CD4-positive, alpha-beta memory T cell (primary cell): ENCODE results near the gene UBASH3B. TPM values are rescaled to one million over a fixed set of nuclear protein-coding genes. Genes with fewer than 3 reads are reported as not detected.
A peak's percentile ranks its signal among the peaks of the same experiment; 100 is the strongest.

Experiments used
- CTCF ChIA-PET: fragments of 350-600 bp; sonication (Branson Sonifier 250); formaldehyde crosslinking; loops from one replicate; lab custom pipeline; 2021; ENCODE audit warnings: inconsistent platforms; ENCODE audit not compliant: partially characterized antibody; lab: Charles Lee
- POLR2A ChIA-PET: fragments of 350-600 bp; sonication (Branson Sonifier 250); formaldehyde crosslinking; loops from one replicate; lab custom pipeline; 2021; ENCODE audit not compliant: partially characterized antibody; lab: Charles Lee
- DNase-seq, 5 donors: peaks; one replicate each; pipeline versions ENCODE4 v3.0.0 to v3.0.0-alpha.2; 2020 to 2022; ENCODE audit warnings: mixed read lengths in 1 of 5
- H3K27ac ChIP-seq: one replicate; pipeline ENCODE4 v1.7.0; 2013; ENCODE audit warnings: low read depth, low read length
- H3K27me3 ChIP-seq: 2 replicates; pipeline ENCODE4 v1.7.0; 2013; ENCODE audit warnings: mild to moderate bottlenecking, low read length, moderate library complexity; ENCODE audit not compliant: insufficient read depth
- H3K36me3 ChIP-seq: 2 replicates; pipeline ENCODE4 v1.7.0; 2013; ENCODE audit warnings: mild to moderate bottlenecking, low read length, moderate library complexity; ENCODE audit not compliant: insufficient read depth
- H3K4me1 ChIP-seq: 2 replicates; pipeline ENCODE4 v1.7.0; 2013; ENCODE audit warnings: mild to moderate bottlenecking, low read length, moderate library complexity; ENCODE audit not compliant: insufficient read depth
- H3K4me3 ChIP-seq, 2 donors: one replicate each; pipeline ENCODE4 v1.7.0; 2013; ENCODE audit warnings: low read length in 2 of 2, mild to moderate bottlenecking in 1 of 2
- H3K9me3 ChIP-seq, 2 donors: one replicate each; pipeline ENCODE4 v1.7.0; 2013; ENCODE audit warnings: low read length in 2 of 2, control low read depth in 1 of 2; ENCODE audit not compliant: control insufficient read depth in 1 of 2
- H3K27ac Mint-ChIP-seq, 7 donors: one replicate each; pipeline ENCODE4 v1.8.0; 2020 to 2021; ENCODE audit warnings: mixed read lengths in 7 of 7, mild to moderate bottlenecking in 6 of 7, inconsistent platforms in 3 of 7, moderate library complexity in 3 of 7
- H3K27me3 Mint-ChIP-seq, 2 donors: one replicate each; pipeline ENCODE4 v1.8.0; 2020 to 2021; ENCODE audit warnings: mixed read lengths in 2 of 2
- H3K36me3 Mint-ChIP-seq, 2 donors: one replicate each; pipeline ENCODE4 v1.8.0; 2020 to 2021; ENCODE audit warnings: mixed read lengths in 2 of 2, inconsistent platforms in 1 of 2, mild to moderate bottlenecking in 1 of 2
- H3K4me1 Mint-ChIP-seq, 4 donors: one replicate each; pipeline ENCODE4 v1.8.0; 2020 to 2021; ENCODE audit warnings: mixed read lengths in 4 of 4, mild to moderate bottlenecking in 1 of 4
- H3K4me3 Mint-ChIP-seq, 8 donors: one replicate each; pipeline ENCODE4 v1.8.0; 2020 to 2021; ENCODE audit warnings: mixed read lengths in 8 of 8, mild to moderate bottlenecking in 7 of 8, moderate library complexity in 6 of 8, inconsistent platforms in 3 of 8
- H3K9me3 Mint-ChIP-seq, 8 donors: one replicate each; pipeline ENCODE4 v1.8.0; 2020 to 2021; ENCODE audit warnings: mixed read lengths in 8 of 8, mild to moderate bottlenecking in 5 of 8, inconsistent platforms in 3 of 8, moderate library complexity in 1 of 8
- intact Hi-C: fragments of 100-400 bp; cut with micrococcal nuclease; formaldehyde crosslinking; loops from one replicate; pipeline ENCODE4 v1.15.1; 2023
- polyA plus RNA-seq, 2 donors: library from polyadenylated mRNA; unstranded; fragments of 300-500 nt; fragmentation: Illumina TruSeq; gene quantifications; one replicate each; pipeline ENCODE4 v1.2.3, GENCODE V29; 2021
- total RNA-seq, 2 experiments: library from RNA; stranded (reverse); gene quantifications; one replicate each; pipeline ENCODE4 v1.2.3, GENCODE V29; 2021

The UBASH3B gene
- total and polyA plus RNA-seq, 4 experiments from 2014 or later, result 6.7 to 30.9 (median 20.2) TPM

GRCh38 chr11:122743949-122744348 is 88.4 kb downstream of the UBASH3B start:
- Mint-ChIP-seq H3K9me3 (no peaks in the 10 kb centered on the region), H3K27me3 (no peaks in the 10 kb centered on the region), H3K4me3 (no peak overlapping the region), H3K36me3 (peaks cover 0 to 1% of the 10 kb centered on the region in 2 donors), H3K27ac (no peak overlapping the region), H3K4me1 (peaks cover 5 to 59% (median 29%) of the 10 kb centered on the region in 4 donors)
- intact Hi-C loops, result loop anchor here (2.0 kb wide), 1 partner anchor 17 kb away; no protein-coding TSS in a partner anchor
- Histone ChIP-seq H3K4me1 (peaks cover 74% of the 10 kb centered on the region), H3K4me3 (peak overlapping the region in 1 of 2 donors; percentile 41), H3K36me3 (no peaks in the 10 kb centered on the region), H3K27me3 (no peaks in the 10 kb centered on the region), H3K27ac (peak overlapping the region; percentile 59), H3K9me3 (no peaks in the 10 kb centered on the region)
- CTCF ChIA-PET, result interaction anchor here (1.0 to 19.9 kb wide), 7 partner anchors 11 to 111 kb away, joined by 3 to 472 read pairs (median 3); partner anchors contain the start of gene UBASH3B
- DNase-seq, result peak; percentile 73 to 92 (median 78)
- POLR2A ChIA-PET, result interaction anchor here (1.0 to 9.5 kb wide), 13 partner anchors 10 to 318 kb away, joined by 3 to 131 read pairs (median 36); partner anchors contain the start of gene UBASH3B

GRCh38 chr11:122744357-122744756 is 88.8 kb downstream of the UBASH3B start:
- Mint-ChIP-seq H3K27me3 (no peaks in the 10 kb centered on the region), H3K4me1 (peaks cover 5 to 61% (median 31%) of the 10 kb centered on the region in 4 donors), H3K4me3 (no peak overlapping the region), H3K36me3 (peaks cover 0 to 1% of the 10 kb centered on the region in 2 donors), H3K27ac (no peak overlapping the region), H3K9me3 (no peaks in the 10 kb centered on the region)
- Histone ChIP-seq H3K27me3 (no peaks in the 10 kb centered on the region), H3K9me3 (no peaks in the 10 kb centered on the region), H3K4me3 (peak overlapping the region in 1 of 2 donors; percentile 41), H3K27ac (peak overlapping the region; percentile 59), H3K4me1 (peaks cover 78% of the 10 kb centered on the region), H3K36me3 (no peaks in the 10 kb centered on the region)
- ChIA-PET POLR2A (interaction anchor here (1.4 to 9.5 kb wide), 11 partner anchors 10 to 115 kb away, joined by 3 to 131 read pairs (median 50); partner anchors contain the start of gene UBASH3B), CTCF (interaction anchor here (0.6 to 19.9 kb wide), 6 partner anchors 11 to 112 kb away, joined by 3 to 472 read pairs (median 24); partner anchors contain the start of gene UBASH3B)
- DNase-seq, result no peak
- intact Hi-C loops, result loop anchor here (2.0 kb wide), 1 partner anchor 18 kb away; no protein-coding TSS in a partner anchor

GRCh38 chr11:122745111-122745510 is 89.6 kb downstream of the UBASH3B start:
- ChIA-PET POLR2A (interaction anchor here (1.1 to 9.5 kb wide), 14 partner anchors 11 to 312 kb away, joined by 3 to 131 read pairs (median 36); partner anchors contain the start of gene UBASH3B), CTCF (interaction anchor here (0.8 to 19.9 kb wide), 9 partner anchors 10 to 113 kb away, joined by 3 to 472 read pairs (median 8); partner anchors contain the start of gene UBASH3B)
- H3K27me3 ChIP-seq, result no peaks in the 10 kb centered on the region
- no peak overlapping the region for H3K4me3 ChIP-seq
- peak overlapping the region in 1 of 8 donors; percentile 22 for H3K4me3 Mint-ChIP-seq
- no peaks in the 10 kb centered on the region for H3K36me3 ChIP-seq
- intact Hi-C loops, result loop anchor here (2.0 kb wide), 1 partner anchor 18 kb away; no protein-coding TSS in a partner anchor
- H3K27ac Mint-ChIP-seq, result no peak overlapping the region
- H3K4me1 Mint-ChIP-seq, result peaks cover 5 to 56% (median 29%) of the 10 kb centered on the region in 4 donors
- no peaks in the 10 kb centered on the region for H3K27me3 Mint-ChIP-seq
- H3K36me3 Mint-ChIP-seq, result peaks cover 0 to 1% of the 10 kb centered on the region in 2 donors
- no peak for DNase-seq
- no peaks in the 10 kb centered on the region for H3K9me3 ChIP-seq
- peaks cover 79% of the 10 kb centered on the region for H3K4me1 ChIP-seq
- no peaks in the 10 kb centered on the region for H3K9me3 Mint-ChIP-seq
- H3K27ac ChIP-seq, result peak overlapping the region; percentile 59

GRCh38 chr11:122746050-122746478 is 90.5 kb downstream of the UBASH3B start:
- DNase-seq, result peak; percentile 59 to 83 (median 70)
- ChIA-PET POLR2A (interaction anchor here (1.1 to 9.5 kb wide), 16 partner anchors 10 to 316 kb away, joined by 3 to 131 read pairs (median 24); partner anchors contain the start of genes HSPA8 and UBASH3B), CTCF (interaction anchor here (0.9 to 19.9 kb wide), 12 partner anchors 9 to 114 kb away, joined by 3 to 472 read pairs (median 6); partner anchors contain the start of gene UBASH3B)
- Histone ChIP-seq H3K27me3 (no peaks in the 10 kb centered on the region), H3K4me1 (peaks cover 79% of the 10 kb centered on the region), H3K36me3 (no peaks in the 10 kb centered on the region), H3K4me3 (no peak overlapping the region), H3K9me3 (no peaks in the 10 kb centered on the region), H3K27ac (peak overlapping the region; percentile 59)
- Mint-ChIP-seq H3K4me1 (peaks cover 0 to 55% (median 32%) of the 10 kb centered on the region in 4 donors), H3K9me3 (no peaks in the 10 kb centered on the region), H3K36me3 (peaks cover 0 to 1% of the 10 kb centered on the region in 2 donors), H3K4me3 (peak overlapping the region in 5 of 8 donors; percentile 37 to 75 (median 60)), H3K27ac (peak overlapping the region in 1 of 7 donors; percentile 94), H3K27me3 (no peaks in the 10 kb centered on the region)
- intact Hi-C loops, result loop anchor here (1.0 kb wide), 1 partner anchor 49 kb away; no protein-coding TSS in a partner anchor

- peak overlapping the region; percentile 59 for H3K27ac ChIP-seq
- peaks cover 0 to 1% of the 10 kb centered on the region in 2 donors for H3K36me3 Mint-ChIP-seq
- CTCF ChIA-PET, result interaction anchor here (0.7 to 19.9 kb wide), 16 partner anchors 7 to 114 kb away, joined by 3 to 472 read pairs (median 4); partner anchors contain the start of gene UBASH3B
- intact Hi-C loops, result loop anchor here (1.0 kb wide), 1 partner anchor 49 kb away; no protein-coding TSS in a partner anchor
- DNase-seq, result no peak
- H3K4me1 ChIP-seq, result peaks cover 76% of the 10 kb centered on the region
- H3K27me3 Mint-ChIP-seq, result no peaks in the 10 kb centered on the region
- H3K9me3 ChIP-seq, result no peaks in the 10 kb centered on the region
- H3K27me3 ChIP-seq, result no peaks in the 10 kb centered on the region
- peak overlapping the region in 3 of 7 donors; percentile 15 to 94 (median 34) for H3K27ac Mint-ChIP-seq
- H3K36me3 ChIP-seq, result no peaks in the 10 kb centered on the region
- H3K4me3 ChIP-seq, result no peak overlapping the region
- H3K9me3 Mint-ChIP-seq, result no peaks in the 10 kb centered on the region
- POLR2A ChIA-PET, result interaction anchor here (1.1 to 9.5 kb wide), 15 partner anchors 9 to 315 kb away, joined by 3 to 131 read pairs (median 35); partner anchors contain the start of genes HSPA8 and UBASH3B
- H3K4me1 Mint-ChIP-seq, result peaks cover 5 to 58% (median 34%) of the 10 kb centered on the region in 4 donors
- peak overlapping the region in 6 of 8 donors; percentile 37 to 75 (median 54) for H3K4me3 Mint-ChIP-seq
Observed at GRCh38 chr11:122746611-122747244, 91.2 kb downstream of the UBASH3B start.

- Histone ChIP-seq H3K4me1 (peaks cover 70% of the 10 kb centered on the region), H3K27me3 (no peaks in the 10 kb centered on the region), H3K4me3 (no peak overlapping the region), H3K27ac (no peak overlapping the region), H3K36me3 (no peaks in the 10 kb centered on the region), H3K9me3 (no peaks in the 10 kb centered on the region)
- Mint-ChIP-seq H3K4me3 (peak overlapping the region in 1 of 8 donors; percentile 46), H3K9me3 (no peaks in the 10 kb centered on the region), H3K27me3 (no peaks in the 10 kb centered on the region), H3K36me3 (peaks cover 0 to 1% of the 10 kb centered on the region in 2 donors), H3K27ac (peak overlapping the region in 4 of 7 donors; percentile 15 to 75 (median 36)), H3K4me1 (peaks cover 10 to 56% (median 37%) of the 10 kb centered on the region in 4 donors)
- no peak for DNase-seq
- ChIA-PET CTCF (interaction anchor here (0.7 to 19.9 kb wide), 18 partner anchors 8 to 115 kb away, joined by 3 to 472 read pairs (median 5); partner anchors contain the start of gene UBASH3B), POLR2A (interaction anchor here (1.1 to 9.5 kb wide), 12 partner anchors 8 to 315 kb away, joined by 3 to 131 read pairs (median 43); partner anchors contain the start of genes HSPA8 and UBASH3B)
- intact Hi-C loops, result no loop called here
Observed at GRCh38 chr11:122747351-122747781, 91.8 kb downstream of the UBASH3B start.
